RWPE2 (cell line): ENCODE results near the gene SLC7A9.

Source experiments
- ATAC-seq: fragments of 200-7000 bp; cut with Tn5 transposase; 3 replicates; pipeline ENCODE4 v1.9.1; 2021; ENCODE audit warnings: low read depth
- DNase-seq: peaks from one replicate; pipeline ENCODE4 v3.0.0-alpha.2; 2020; ENCODE audit warnings: low spot score
- H3K27ac ChIP-seq: fragments of 450-650 bp; 2 replicates; pipeline ENCODE4 v1.5.1; 2017; ENCODE audit warnings: mild to moderate bottlenecking; ENCODE audit not compliant: poor library complexity, severe bottlenecking
- H3K27me3 ChIP-seq: fragments of 250-450 bp; sonication (Bioruptor Pico); 2 replicates; pipeline ENCODE4 v1.5.1; 2021; ENCODE audit warnings: mild to moderate bottlenecking, moderate library complexity; ENCODE audit not compliant: insufficient read depth, poor library complexity, severe bottlenecking
- H3K36me3 ChIP-seq: fragments of 250-450 bp; sonication (Bioruptor Pico); 2 replicates; pipeline ENCODE4 v1.5.1; 2020; ENCODE audit warnings: low read depth, mild to moderate bottlenecking, moderate library complexity
- H3K4me1 ChIP-seq: fragments of 250-450 bp; sonication (Bioruptor Pico); 2 replicates; pipeline ENCODE4 v1.5.1; 2021; ENCODE audit warnings: mild to moderate bottlenecking, moderate library complexity; ENCODE audit not compliant: insufficient read depth, poor library complexity, severe bottlenecking
- H3K4me3 ChIP-seq: fragments of 250-450 bp; sonication (Bioruptor Pico); 2 replicates; pipeline ENCODE4 v1.5.1; 2021; ENCODE audit warnings: mild to moderate bottlenecking, moderate library complexity; ENCODE audit not compliant: severe bottlenecking
- H3K9me3 ChIP-seq: fragments of 250-450 bp; sonication (Bioruptor Pico); 2 replicates; pipeline ENCODE4 v1.5.1; 2021; ENCODE audit warnings: mild to moderate bottlenecking, moderate library complexity; ENCODE audit not compliant: severe bottlenecking
- CTCF ChIP-seq: fragments of 450-650 bp; IDR thresholded peaks from one replicate; pipeline ENCODE4 v1.5.1; 2017; ENCODE audit warnings: mild to moderate bottlenecking, moderate library complexity; ENCODE audit not compliant: poor library complexity, severe bottlenecking

The SLC7A9 gene

GRCh38 chr19:32814624-32815023 is 54.9 kb downstream of the SLC7A9 start:
- DNase-seq (no peak), ATAC-seq (no peak)
- no peaks in the 10 kb centered on the region for H3K9me3 ChIP-seq
- H3K4me1 ChIP-seq = no peaks in the 10 kb centered on the region
- no peak for TF ChIP-seq CTCF
- no peak overlapping the region for H3K4me3 ChIP-seq
- H3K36me3 ChIP-seq = no peaks in the 10 kb centered on the region
- H3K27me3 ChIP-seq = peaks cover 3% of the 10 kb centered on the region
- no peak overlapping the region for H3K27ac ChIP-seq

- no peaks in the 10 kb centered on the region for H3K36me3 ChIP-seq
- H3K9me3 ChIP-seq = no peaks in the 10 kb centered on the region
- no peak overlapping the region for H3K4me3 ChIP-seq
- DNase-seq = no peak
- TF ChIP-seq CTCF = no peak
- peaks cover 3% of the 10 kb centered on the region for H3K27me3 ChIP-seq
- no peak overlapping the region for H3K27ac ChIP-seq
- H3K4me1 ChIP-seq = no peaks in the 10 kb centered on the region
- ATAC-seq = no peak
These were observed 55.6 kb downstream of the SLC7A9 start for GRCh38 chr19:32813862-32814425.

GRCh38 chr19:32812571-32812970 is 57.0 kb downstream of the SLC7A9 start:
- Histone ChIP-seq H3K9me3 (no peaks in the 10 kb centered on the region), H3K27me3 (peaks cover 3% of the 10 kb centered on the region), H3K4me1 (no peaks in the 10 kb centered on the region), H3K36me3 (no peaks in the 10 kb centered on the region), H3K27ac (no peak overlapping the region), H3K4me3 (no peak overlapping the region)
- DNase-seq (no peak), ATAC-seq (no peak)
- TF ChIP-seq CTCF = no peak

GRCh38 chr19:32812036-32812435 is 57.5 kb downstream of the SLC7A9 start:
- no peak for DNase-seq
- H3K4me1 ChIP-seq = no peaks in the 10 kb centered on the region
- no peak for ATAC-seq
- no peak overlapping the region for H3K4me3 ChIP-seq
- no peaks in the 10 kb centered on the region for H3K9me3 ChIP-seq
- peaks cover 3% of the 10 kb centered on the region for H3K27me3 ChIP-seq
- no peaks in the 10 kb centered on the region for H3K36me3 ChIP-seq
- H3K27ac ChIP-seq = no peak overlapping the region
- TF ChIP-seq CTCF = no peak

GRCh38 chr19:32811151-32811550 is 58.4 kb downstream of the SLC7A9 start:
- no peak overlapping the region for H3K4me3 ChIP-seq

More at GRCh38 chr19:32811151-32811550, 58.4 kb downstream of the SLC7A9 start:
- no peaks in the 10 kb centered on the region for H3K9me3 ChIP-seq
- H3K27ac ChIP-seq = no peak overlapping the region
- no peak for ATAC-seq
- peaks cover 3% of the 10 kb centered on the region for H3K27me3 ChIP-seq
- H3K36me3 ChIP-seq = no peaks in the 10 kb centered on the region
- no peak for DNase-seq
- no peak for TF ChIP-seq CTCF
- H3K4me1 ChIP-seq = no peaks in the 10 kb centered on the region
